ENCODE data around the gene KDM5C. TPM values are rescaled to one million over a fixed set of nuclear protein-coding genes. Genes with fewer than 3 reads are reported as not detected.

The KDM5C gene
- total RNA-seq, 1 donor from 2014 or later, result 114 TPM

- no peak for TF ChIP-seq CTCF (IDR thresholded peaks at IDR 0.05; ENCODE audit: insufficient read depth, low read length, poor library complexity, severe bottlenecking)
- no peak for DNase-seq (ENCODE audit: low read depth)
- no peak overlapping the region for H3K4me3 ChIP-seq (ENCODE audit: low read depth, low read length)
Measured at GRCh38 chrX:53254570-53255461, 29.8 kb upstream of the KDM5C start.

GRCh38 chrX:53253293-53254020 is 28.4 kb upstream of the KDM5C start:
- H3K27me3 ChIP-seq (ENCODE audit: control insufficient read depth, insufficient read depth, low read length), result peaks cover 16% of the 10 kb centered on the region
- H3K4me3 ChIP-seq (ENCODE audit: low read depth, low read length), result no peak overlapping the region
- H3K36me3 ChIP-seq (ENCODE audit: control insufficient read depth, insufficient read depth, low read length), result no peaks in the 10 kb centered on the region
- TF ChIP-seq CTCF (IDR thresholded peaks at IDR 0.05; ENCODE audit: insufficient read depth, low read length, poor library complexity, severe bottlenecking), result no peak
- no peak for DNase-seq (ENCODE audit: low read depth)

More at GRCh38 chrX:53254570-53255461, 29.8 kb upstream of the KDM5C start:
- Histone ChIP-seq H3K27me3 (ENCODE audit: control insufficient read depth, insufficient read depth, low read length) (peaks cover 16% of the 10 kb centered on the region), H3K36me3 (ENCODE audit: control insufficient read depth, insufficient read depth, low read length) (no peaks in the 10 kb centered on the region)

- peaks cover 11% of the 10 kb centered on the region for H3K27me3 ChIP-seq (ENCODE audit: control insufficient read depth, insufficient read depth, low read length)
- DNase-seq (ENCODE audit: low read depth), result no peak
- H3K4me3 ChIP-seq (ENCODE audit: low read depth, low read length), result no peak overlapping the region
- H3K36me3 ChIP-seq (ENCODE audit: control insufficient read depth, insufficient read depth, low read length), result no peaks in the 10 kb centered on the region
- TF ChIP-seq CTCF (IDR thresholded peaks at IDR 0.05; ENCODE audit: insufficient read depth, low read length, poor library complexity, severe bottlenecking), result no peak
Measured at GRCh38 chrX:53251307-53251706, 26.3 kb upstream of the KDM5C start.

- Histone ChIP-seq H3K36me3 (ENCODE audit: control insufficient read depth, insufficient read depth, low read length) (no peaks in the 10 kb centered on the region), H3K27me3 (ENCODE audit: control insufficient read depth, insufficient read depth, low read length) (peaks cover 3% of the 10 kb centered on the region), H3K4me3 (ENCODE audit: low read depth, low read length) (no peak overlapping the region)
- no peak for TF ChIP-seq CTCF (IDR thresholded peaks at IDR 0.05; ENCODE audit: insufficient read depth, low read length, poor library complexity, severe bottlenecking)
- DNase-seq (ENCODE audit: low read depth), result no peak
Measured at GRCh38 chrX:53250556-53250955, 25.5 kb upstream of the KDM5C start.

GRCh38 chrX:53249408-53250042 is 24.5 kb upstream of the KDM5C start:
- no peak for TF ChIP-seq CTCF (IDR thresholded peaks at IDR 0.05; ENCODE audit: insufficient read depth, low read length, poor library complexity, severe bottlenecking)
- H3K36me3 ChIP-seq (ENCODE audit: control insufficient read depth, insufficient read depth, low read length), result no peaks in the 10 kb centered on the region
- H3K4me3 ChIP-seq (ENCODE audit: low read depth, low read length), result no peak overlapping the region
- peaks cover 2% of the 10 kb centered on the region for H3K27me3 ChIP-seq (ENCODE audit: control insufficient read depth, insufficient read depth, low read length)
- no peak for DNase-seq (ENCODE audit: low read depth)
